A204.1 (cell line): ENCODE measurements around the gene NPHS2.
"Not testable (repeated sequence)": the region's sequence is repeated elsewhere in the genome, so short reads cannot be mapped to it uniquely, and the experiment has no call there.

Experiments used
- FAIRE-seq: peaks from 2 replicates; lab custom pipeline; 2012; peaks lifted over from hg19 to GRCh38; lab: Jason Lieb, UNC

NPHS2 gene

DNA sequence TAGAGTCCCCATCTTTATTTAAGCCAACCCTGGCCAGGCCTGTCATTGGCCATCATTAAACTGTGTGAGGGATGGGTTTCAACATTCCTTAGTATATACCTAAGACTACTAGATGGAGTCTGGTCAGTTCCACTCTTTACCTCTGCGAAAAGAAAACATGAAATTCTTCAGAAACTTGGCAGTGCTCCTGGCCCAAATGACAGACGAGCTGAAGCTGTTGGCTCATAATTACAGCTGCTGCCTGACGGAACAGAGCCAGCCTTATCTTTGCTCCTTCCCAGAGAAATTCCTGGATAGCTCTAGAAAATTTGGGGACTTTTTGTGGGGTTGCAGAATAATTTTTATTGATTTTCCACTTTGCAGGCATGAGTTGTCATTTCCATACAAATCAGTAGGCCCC, 30.4 kb downstream of the NPHS2 start:
- FAIRE-seq = no peak

DNA sequence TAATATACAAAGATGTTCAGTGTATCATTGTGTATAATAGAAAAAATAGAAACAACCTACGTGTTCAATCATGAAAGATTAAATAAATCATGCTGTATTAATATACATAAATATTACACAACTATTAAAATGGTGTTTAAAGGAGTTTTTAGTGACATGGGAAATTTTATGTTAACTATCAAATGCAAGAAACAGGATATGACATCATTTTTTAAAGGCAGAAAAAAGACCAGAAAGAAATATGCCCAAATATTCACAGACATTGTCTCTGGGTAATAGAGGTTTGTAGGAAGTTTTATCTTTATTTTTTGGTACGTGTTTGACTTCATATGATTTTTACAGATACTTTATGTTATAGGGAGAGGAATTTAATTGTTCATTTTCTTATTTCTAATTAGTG, 34.0 kb downstream of the NPHS2 start:
- FAIRE-seq = no peak

DNA sequence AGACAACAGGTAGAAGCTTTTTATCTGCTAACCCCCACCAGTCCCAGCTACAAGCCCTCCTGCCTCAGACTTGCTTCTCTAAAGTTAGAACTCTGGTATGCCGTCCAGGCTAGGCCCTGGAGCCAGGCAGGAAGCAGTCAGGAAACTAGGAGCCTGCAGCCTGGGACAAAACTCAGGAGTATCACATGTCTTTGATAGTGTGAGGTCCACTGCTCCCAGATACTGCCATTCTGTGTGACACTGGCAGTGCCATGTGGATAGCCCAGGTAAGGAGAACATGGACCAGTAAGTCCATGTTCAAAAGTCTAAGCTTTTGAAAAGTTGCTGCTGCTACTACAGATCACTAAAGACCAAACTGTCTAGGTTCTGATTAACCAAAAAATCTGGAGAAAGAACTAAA, 45.4 kb downstream of the NPHS2 start:
- FAIRE-seq = no peak

- FAIRE-seq = no peak
Measured at GRCh38 chr1:179529482-179530195, 46.1 kb downstream of the NPHS2 start.

- FAIRE-seq = not testable (repeated sequence)
Measured at GRCh38 chr1:179518544-179518943, 57.2 kb downstream of the NPHS2 start.

- no peak for FAIRE-seq
Measured at GRCh38 chr1:179516976-179517705, 58.6 kb downstream of the NPHS2 start.

GRCh38 chr1:179510038-179510437, 65.7 kb downstream of the NPHS2 start:
- FAIRE-seq = no peak

GRCh38 chr1:179509384-179509783, 66.4 kb downstream of the NPHS2 start:
- FAIRE-seq = no peak

GRCh38 chr1:179506199-179506598, 69.5 kb downstream of the NPHS2 start:
- FAIRE-seq = no peak
